ENCODE results near the gene PAX3.

Gene PAX3

GRCh38 chr2:222290401-222290735, 8.4 kb downstream of the PAX3 start:
- DNase-seq: no peak
- Histone ChIP-seq H3K9me3 (no peaks in the 10 kb centered on the region), H3K27me3 (peaks cover 0 to 63% of the 10 kb centered on the region in 2 donors), H3K36me3 (no peaks in the 10 kb centered on the region), H3K4me3 (no peak overlapping the region), H3K4me1 (peaks cover 0 to 17% (median 7%) of the 10 kb centered on the region in 4 donors), H3K27ac (no peak overlapping the region)
- TF ChIP-seq CTCF (IDR thresholded peaks at IDR 0.05): no peak
- intact Hi-C loops (cut with DNase I; ENCODE audit: low total_unique reads): no loop called here

- no peaks in the 10 kb centered on the region for H3K36me3 ChIP-seq
- no peak for DNase-seq
- TF ChIP-seq CTCF (IDR thresholded peaks at IDR 0.05): no peak
- H3K4me1 ChIP-seq: peaks cover 0 to 10% (median 4%) of the 10 kb centered on the region in 4 donors
- H3K4me3 ChIP-seq: no peak overlapping the region
- no peaks in the 10 kb centered on the region for H3K9me3 ChIP-seq
- intact Hi-C loops (cut with DNase I; ENCODE audit: low total_unique reads): no loop called here
- peaks cover 0 to 56% of the 10 kb centered on the region in 2 donors for H3K27me3 ChIP-seq
- H3K27ac ChIP-seq: no peak overlapping the region
These were observed 9.3 kb downstream of the PAX3 start for GRCh38 chr2:222289278-222290160.

- no peak for TF ChIP-seq CTCF (IDR thresholded peaks at IDR 0.05)
- intact Hi-C loops (cut with DNase I; ENCODE audit: low total_unique reads): no loop called here
- Histone ChIP-seq H3K9me3 (no peaks in the 10 kb centered on the region), H3K36me3 (no peaks in the 10 kb centered on the region), H3K27me3 (peaks cover 0 to 48% of the 10 kb centered on the region in 2 donors), H3K27ac (no peak overlapping the region), H3K4me1 (peaks cover 0 to 10% (median 4%) of the 10 kb centered on the region in 4 donors), H3K4me3 (no peak overlapping the region)
- no peak for DNase-seq
These were observed 10.1 kb downstream of the PAX3 start for GRCh38 chr2:222288590-222289277.

- peaks cover 0 to 40% of the 10 kb centered on the region in 2 donors for H3K27me3 ChIP-seq
- intact Hi-C loops (cut with DNase I; ENCODE audit: low total_unique reads): no loop called here
- H3K4me3 ChIP-seq: no peak overlapping the region
- DNase-seq: no peak
- H3K36me3 ChIP-seq: no peaks in the 10 kb centered on the region
- no peak overlapping the region for H3K27ac ChIP-seq
- H3K9me3 ChIP-seq: no peaks in the 10 kb centered on the region
- TF ChIP-seq CTCF (IDR thresholded peaks at IDR 0.05): no peak
- H3K4me1 ChIP-seq: peaks cover 0 to 10% (median 4%) of the 10 kb centered on the region in 4 donors
These were observed 10.8 kb downstream of the PAX3 start for GRCh38 chr2:222287862-222288479.

GRCh38 chr2:222284466-222284865, 14.3 kb downstream of the PAX3 start:
- no peak for DNase-seq
- intact Hi-C loops (cut with DNase I; ENCODE audit: low total_unique reads): no loop called here
- H3K4me3 ChIP-seq: no peak overlapping the region
- H3K4me1 ChIP-seq: no peaks in the 10 kb centered on the region
- H3K27me3 ChIP-seq: peaks cover 0 to 15% of the 10 kb centered on the region in 2 donors
- H3K36me3 ChIP-seq: no peaks in the 10 kb centered on the region
- H3K9me3 ChIP-seq: no peaks in the 10 kb centered on the region
- TF ChIP-seq CTCF (IDR thresholded peaks at IDR 0.05): no peak
- no peak overlapping the region for H3K27ac ChIP-seq

Measured in tibial artery (tissue), 4 donors.